Stimulated activated CD8-positive, alpha-beta memory T cell treated with anti-CD3 and anti-CD28 coated beads, Interleukin-4, amount 100 ng/mL, for 4 hours (primary cell): Measurements from ENCODE around the gene EVX1.

Experiments
- DNase-seq, 2 donors: peaks; one replicate each; pipeline ENCODE4 v3.0.0-alpha.2; 2020; ENCODE audit warnings: low read depth in 2 of 2, low spot score in 1 of 2

EVX1 gene

GRCh38 chr7:27205325-27206280 lies 37.0 kb upstream of the EVX1 start:
- no peak for DNase-seq

- no peak for DNase-seq
These were observed 35.1 kb upstream of the EVX1 start for GRCh38 chr7:27207348-27207985.

DNA sequence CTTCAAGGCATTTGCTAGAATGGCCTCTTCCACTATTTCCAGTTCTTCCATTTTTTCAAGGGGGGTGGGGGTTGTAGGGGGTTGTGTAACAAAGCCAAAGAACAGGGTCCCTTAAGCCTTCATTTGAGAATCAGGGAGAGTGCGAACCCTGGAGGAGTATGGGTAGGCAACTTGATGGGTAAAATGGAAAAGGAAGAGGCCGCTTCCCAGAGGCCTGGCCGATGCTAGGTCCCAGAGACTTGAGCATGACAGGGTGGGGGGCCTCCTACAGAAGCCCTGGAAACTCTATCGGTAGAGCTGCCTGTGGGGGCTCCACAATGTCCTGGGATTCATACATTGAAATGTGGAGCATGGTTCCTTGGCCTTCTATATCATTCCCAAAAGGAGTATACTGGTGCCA lies 33.6 kb upstream of the EVX1 start:
- DNase-seq: no peak

DNA sequence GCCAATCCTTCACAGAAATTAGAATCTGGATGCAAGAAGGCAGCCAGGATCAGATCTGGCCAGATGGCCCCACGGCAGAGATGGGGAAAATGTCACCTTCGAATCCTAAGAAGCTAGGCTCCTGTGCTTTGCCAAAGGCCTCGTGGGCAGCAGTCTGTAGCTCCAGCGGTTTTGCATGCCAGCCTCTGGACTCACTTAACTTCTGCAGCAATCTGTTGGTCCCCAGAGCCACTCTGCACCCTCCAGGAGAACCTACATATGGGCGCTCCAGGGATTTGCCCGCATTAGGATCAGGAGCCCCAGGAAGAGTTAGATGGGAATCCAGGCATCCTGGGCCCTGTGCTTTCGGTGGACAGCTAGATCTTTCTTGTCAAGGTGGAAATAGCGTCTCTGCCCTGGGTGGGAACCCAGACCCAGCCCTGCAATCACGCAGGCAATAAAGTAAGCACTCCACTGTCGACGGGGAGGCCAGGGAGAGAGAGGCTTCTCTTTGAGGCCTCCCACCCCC lies 32.6 kb upstream of the EVX1 start:
- DNase-seq: no peak

- DNase-seq: no peak
These were observed 32.0 kb upstream of the EVX1 start for GRCh38 chr7:27210441-27211083.

DNA sequence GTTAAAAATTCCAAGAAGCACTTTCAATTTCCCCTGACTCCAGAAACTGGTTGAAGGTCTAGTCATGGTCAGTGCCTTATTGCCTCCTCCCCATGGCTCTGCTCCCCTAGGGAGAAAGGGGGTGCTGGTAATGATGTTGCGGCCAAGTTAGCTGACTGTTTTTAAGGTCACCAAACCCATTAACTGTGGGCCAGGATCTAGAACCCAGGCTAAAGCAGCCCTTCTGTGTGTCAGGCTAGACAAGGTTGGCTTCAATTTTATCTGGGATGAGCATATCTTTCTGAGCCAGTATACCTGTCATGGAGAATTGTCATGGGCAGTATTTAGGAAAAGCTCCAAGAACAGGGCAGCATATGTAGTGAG lies 31.5 kb upstream of the EVX1 start:
- DNase-seq: no peak

GRCh38 chr7:27211764-27212204 lies 30.8 kb upstream of the EVX1 start:
- DNase-seq: no peak

DNA sequence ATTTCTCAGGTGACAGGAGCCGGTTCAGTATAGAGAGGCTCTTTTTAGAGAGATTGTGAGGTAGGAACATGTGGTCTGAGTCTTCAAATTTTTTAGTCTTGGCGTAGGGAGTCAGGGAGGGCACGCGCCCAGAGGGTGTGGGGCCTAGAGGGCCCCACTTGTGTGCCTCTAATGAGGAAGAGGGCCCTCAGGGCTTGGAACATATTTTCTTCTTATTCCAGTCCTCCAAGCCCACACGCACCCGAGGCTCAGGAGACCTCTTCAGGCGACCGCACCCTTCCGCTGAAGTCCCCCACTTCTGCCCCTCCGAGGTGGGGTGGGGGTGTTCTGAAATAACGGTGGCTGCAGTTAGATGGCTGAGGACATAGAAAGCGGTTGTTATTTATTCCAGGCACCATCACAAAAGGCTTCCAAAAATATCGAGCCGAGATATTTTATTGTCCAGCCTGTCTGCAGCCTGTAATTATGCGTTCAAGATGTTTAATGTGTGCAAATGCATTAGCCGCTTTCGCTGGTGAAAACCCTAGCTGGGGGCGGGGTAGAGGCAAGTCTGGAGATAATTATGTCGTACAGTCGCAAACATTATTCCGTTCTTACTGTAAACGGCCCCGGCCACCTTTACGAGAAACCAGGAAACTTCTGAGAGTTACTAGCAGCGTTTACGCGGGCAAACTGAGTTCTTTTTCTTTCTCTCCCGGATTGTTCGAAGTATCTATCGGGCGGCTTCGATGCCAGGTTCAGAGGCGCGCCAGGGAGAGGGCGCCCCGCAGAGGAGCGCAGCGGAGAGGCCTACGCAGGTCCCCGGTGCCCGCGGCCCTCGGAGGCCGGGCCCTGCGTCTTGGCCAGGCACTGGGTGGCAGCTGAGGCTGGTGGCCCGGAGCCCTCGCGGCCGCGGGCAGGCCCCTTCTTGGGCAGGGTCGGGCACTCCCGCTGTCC lies 29.8 kb upstream of the EVX1 start:
- DNase-seq: no peak

DNA sequence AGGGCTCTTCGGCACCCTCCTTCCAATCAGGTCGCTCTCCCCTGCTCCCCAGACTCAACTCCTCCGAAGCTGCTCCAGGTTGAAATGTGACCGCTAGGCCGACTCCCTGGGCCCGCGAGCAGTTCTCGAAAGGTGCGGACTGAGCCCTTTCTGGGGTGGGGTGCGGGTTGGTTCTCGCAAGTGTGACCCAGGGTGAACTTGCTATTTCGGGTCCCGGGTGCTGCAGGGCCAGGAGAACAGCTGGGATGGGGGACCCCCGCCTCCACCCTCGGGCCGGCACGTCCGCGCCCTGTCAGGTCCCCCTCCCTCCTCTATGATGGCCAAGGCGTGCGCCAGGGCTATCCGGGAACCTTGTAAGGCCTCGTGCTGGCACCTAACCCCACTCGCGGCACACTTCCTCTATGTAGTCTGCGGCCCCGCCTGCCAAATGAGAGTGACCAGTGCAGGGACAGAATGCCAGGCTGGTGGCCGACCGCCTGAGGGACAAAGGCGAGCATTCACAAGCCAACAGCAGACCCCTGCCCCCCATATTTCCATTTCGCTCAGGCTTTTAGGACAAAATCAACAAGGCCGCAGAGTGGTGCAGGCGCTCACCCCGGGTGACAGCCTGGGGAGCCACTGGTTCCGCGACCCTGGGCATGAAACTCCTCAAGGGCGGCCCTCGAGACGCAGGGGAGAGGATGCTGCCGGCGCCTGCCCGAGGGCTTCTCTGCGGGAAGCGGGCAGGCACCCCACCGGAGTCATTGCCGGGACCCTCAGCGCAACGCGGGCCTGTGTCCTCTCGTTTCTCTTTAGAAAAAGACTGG lies 29.0 kb upstream of the EVX1 start:
- DNase-seq: no peak

DNA sequence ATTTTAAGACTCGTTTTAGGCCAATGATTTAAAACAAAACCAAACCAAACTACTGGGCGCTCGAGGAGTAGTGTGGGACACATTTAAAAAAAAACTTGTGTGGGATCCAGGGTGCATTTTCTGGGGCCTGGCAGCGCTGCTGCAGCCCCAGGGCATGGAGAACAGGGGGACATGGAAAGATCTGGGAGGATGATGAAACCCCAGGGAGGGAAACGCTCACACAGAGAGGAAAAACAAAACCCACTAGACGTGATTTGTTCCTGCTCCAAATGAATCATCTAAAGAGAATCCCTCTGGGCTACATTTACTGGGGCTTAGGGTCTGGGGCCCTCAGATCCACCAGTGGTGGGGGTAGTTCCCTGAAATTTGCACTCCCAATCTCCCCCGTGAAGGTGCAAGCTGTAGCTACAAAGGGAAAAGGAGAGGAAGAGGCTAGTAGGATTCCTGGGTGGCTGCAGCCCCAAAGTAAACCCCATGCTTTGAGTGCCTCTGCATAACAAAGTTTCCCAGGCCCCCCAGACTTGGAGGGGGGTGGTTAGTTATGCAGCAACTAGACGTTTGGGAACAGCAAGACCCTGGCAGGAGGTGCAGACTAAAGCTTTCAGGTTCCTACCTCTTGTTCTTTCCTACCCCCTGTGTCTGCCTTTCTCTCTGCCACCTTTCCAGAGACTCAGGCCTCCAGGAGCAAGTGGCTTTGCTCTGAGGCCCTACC lies 28.2 kb upstream of the EVX1 start:
- no peak for DNase-seq

DNA sequence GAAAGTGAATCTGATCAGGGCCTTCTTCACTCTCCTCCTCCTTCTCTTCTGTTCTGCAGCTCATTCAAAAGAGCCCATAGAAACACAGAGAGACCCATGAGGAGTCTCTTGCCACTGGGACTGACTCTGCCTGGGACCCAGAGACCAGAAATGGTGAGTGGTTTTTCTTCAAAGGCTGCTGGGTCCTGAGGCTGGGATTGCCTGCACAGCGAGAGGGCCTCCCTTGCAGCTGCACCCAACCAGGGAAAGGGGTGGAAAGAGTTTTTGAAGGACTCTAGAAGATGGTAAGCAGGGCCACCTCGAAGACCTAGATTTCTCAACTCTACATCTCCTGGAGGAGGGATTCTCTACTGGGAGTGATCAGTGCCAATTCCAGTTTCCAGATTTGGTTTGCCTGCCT lies 27.2 kb upstream of the EVX1 start:
- no peak for DNase-seq

DNA sequence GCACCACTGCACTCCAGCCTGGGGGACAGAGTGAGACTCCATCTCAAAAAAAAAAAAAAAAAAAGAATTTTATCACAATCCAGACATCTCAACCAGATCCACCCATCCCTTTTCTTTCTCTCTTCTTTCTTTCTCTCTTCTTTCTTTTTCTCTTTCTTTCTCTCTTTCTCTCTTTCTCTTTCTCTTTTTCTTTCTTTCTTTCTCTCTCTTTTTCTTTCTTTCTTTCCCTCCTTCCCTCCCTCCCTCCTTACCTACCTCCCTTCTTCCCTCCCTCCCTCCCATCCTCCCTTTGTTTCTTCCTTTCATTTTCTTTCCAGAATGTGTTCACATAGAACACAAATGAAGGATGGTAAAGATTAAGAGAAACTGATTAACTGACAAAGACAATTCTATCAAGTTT lies 24.7 kb upstream of the EVX1 start:
- no peak for DNase-seq

DNA sequence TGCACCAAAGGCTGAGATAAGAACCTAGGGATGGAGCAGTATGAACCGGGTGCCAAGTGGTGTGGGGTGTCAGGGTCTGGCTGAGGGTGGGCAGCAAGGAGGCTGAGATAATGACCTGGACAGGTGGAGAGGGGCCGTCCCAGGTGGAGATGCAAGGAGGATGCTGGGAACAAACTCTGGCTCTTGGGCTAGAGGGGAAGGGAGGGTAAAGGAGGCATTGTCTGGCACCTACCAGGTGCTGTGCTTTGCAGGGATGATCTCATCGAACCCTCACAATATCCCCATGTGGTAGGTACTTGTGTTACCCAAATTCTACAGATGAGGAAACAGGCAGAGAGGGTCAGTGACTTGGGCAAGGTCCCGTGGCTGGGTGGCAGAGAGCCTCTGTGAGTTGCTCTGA lies 22.8 kb upstream of the EVX1 start:
- no peak for DNase-seq

- DNase-seq: no peak
These were observed 22.1 kb upstream of the EVX1 start for GRCh38 chr7:27220440-27220955.

- DNase-seq: no peak
These were observed 21.3 kb upstream of the EVX1 start for GRCh38 chr7:27221201-27221797.

DNA sequence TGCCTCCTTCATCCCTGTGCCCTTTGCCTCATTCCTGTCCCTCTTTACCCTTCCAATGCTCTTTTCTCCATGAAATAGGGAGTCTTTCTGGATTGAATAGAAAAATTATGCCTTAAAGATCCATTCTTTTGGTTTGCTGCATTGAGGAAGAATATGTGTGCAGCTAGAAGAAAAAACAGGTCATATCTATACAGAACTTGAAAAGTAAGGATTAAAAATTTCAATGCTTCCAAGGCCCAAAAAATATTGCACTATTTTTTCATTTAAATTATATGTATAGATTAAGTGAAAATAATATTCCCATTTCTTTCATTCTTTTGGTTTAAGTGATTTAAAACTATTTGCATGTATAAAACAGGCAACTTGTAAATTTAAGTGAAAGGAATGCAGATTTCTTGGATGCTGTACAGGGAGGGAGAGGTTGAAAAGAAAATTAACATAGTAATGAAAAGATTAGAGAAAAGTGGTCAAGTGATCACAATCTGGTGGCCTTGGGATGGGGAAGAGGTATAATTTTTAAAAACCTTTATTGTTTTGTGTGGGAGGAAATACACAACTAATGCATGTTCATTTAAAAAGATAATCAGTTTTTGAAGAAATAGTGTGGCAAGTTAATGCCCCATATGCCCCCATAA lies 18.5 kb upstream of the EVX1 start:
- no peak for DNase-seq

DNA sequence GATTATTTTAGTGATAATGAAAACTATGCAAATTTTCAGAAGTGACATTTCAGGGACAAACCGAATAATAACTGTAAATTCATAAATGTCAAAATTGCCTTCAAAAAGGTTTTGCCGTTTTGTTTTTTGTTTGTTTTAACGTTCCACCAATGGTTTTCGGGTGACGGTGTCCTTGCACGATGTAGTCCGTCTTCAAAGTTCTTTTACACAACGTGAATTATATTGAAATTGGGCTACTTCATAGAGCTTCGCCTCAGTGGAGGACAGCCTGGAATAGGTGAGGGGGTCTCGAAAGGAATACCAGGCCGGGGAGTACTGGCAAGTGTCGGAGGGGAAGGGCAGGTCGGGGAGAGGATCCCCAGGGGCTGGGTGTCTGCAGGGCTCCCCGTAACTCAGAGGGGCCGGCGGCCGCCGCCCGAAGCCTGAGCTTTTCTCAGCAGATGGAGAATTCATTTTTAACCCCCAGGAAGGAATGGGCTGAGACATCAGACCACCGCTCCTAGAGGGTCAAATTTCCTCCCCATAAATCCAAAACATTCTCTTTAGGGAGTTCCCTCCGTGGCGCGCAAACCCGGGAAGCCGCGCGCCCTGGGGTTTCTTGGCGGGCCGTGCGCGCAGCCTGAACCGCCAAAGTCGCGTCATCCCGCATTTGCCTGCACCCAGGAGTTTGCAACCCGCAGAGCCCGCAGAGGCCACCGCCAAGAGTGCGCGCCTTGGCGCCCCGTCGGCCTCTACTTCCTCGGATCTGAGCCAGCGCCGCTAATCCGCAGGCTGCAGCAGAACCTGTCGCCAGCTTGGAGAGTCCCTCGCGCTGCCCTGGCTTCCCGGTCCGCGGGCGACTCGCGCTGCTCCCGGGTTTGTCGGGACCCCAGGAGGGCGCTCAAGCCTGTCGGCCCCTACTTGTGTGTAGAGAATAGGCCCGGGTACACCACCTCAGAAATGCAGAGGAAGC lies 17.3 kb upstream of the EVX1 start:
- DNase-seq: no peak
